ENCODE measurements around the gene ANTXR1. TPM values are rescaled to one million over a fixed set of nuclear protein-coding genes. Genes with fewer than 3 reads are reported as not detected.
A peak's percentile ranks its signal among the peaks of the same experiment; 100 is the strongest.

Gene ANTXR1
- total RNA-seq, 2 donors from 2014 or later, result 48.3 to 54.5 TPM

- WGBS, 2 experiments (ENCODE audit: insufficient coverage in 1 of 2, insufficient read length in 1 of 2), result 67 to 70% methylated on average over 7 to 8 of the region's 8 CpGs
- Histone ChIP-seq H3K9me3 (ENCODE audit: control insufficient read depth, low read length) (no peaks in the 10 kb centered on the region), H3K27me3 (ENCODE audit: control insufficient read depth, insufficient read depth, low read length, poor library complexity, severe bottlenecking) (no peaks in the 10 kb centered on the region), H3K27ac (ENCODE audit: low read depth, low read length) (no peak overlapping the region), H3K9ac (ENCODE audit: extremely low read depth, low read length, poor library complexity, severe bottlenecking) (no peak overlapping the region), H3K4me1 (ENCODE audit: control insufficient read depth, insufficient read depth, low read length) (no peaks in the 10 kb centered on the region), H3K4me3 (ENCODE audit: low read length) (no peak overlapping the region), H3K36me3 (ENCODE audit: control insufficient read depth, insufficient read depth, low read length) (no peaks in the 10 kb centered on the region)
- Mint-ChIP-seq H3K27ac (no peak overlapping the region), H3K4me1 (peaks cover 12% of the 10 kb centered on the region), H3K9me3 (no peaks in the 10 kb centered on the region), H3K27me3 (ENCODE audit: insufficient read depth) (peaks cover 21% of the 10 kb centered on the region), H3K4me3 (no peak overlapping the region), H3K36me3 (ENCODE audit: low read depth) (no peaks in the 10 kb centered on the region)
- DNase-seq, result no peak
- TF ChIP-seq CTCF (conservative IDR thresholded peaks at IDR 0.05), result no peak
These were observed 2.4 kb upstream of the ANTXR1 start for GRCh38 chr2:69010437-69011194.

DNA sequence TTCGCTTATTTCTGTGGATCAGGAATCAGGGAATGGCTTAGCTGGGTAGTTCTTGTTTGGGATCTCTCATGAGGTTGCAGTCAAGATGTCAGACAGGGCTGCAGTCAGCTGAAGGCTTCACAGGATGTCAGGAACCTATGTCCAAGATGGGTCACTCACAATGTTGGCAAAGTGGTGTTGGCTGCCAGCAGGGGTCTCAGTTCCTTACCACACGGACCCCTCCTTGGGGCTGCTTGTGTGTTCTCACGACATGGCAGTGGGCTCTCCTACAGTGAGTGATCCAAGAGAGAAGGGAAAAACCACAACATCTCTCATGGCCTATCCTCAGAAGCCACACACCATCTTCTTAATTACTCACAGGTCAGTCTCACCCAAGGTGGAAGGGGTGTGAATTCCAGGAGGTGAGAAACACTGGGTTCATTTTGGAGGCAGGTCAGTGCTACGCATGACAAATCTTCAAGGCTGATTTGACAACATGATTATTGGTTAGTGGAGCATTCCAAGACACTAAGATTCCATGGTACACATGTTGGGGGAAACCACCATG, 1.3 kb upstream of the ANTXR1 start:
- Mint-ChIP-seq H3K27me3 (ENCODE audit: insufficient read depth) (peaks cover 19% of the 10 kb centered on the region), H3K4me3 (peak overlapping the region; percentile 87)

More for the DNA sequence above, 1.3 kb upstream of the ANTXR1 start:
- H3K4me3 ChIP-seq (ENCODE audit: low read length), result no peak overlapping the region
- no peaks in the 10 kb centered on the region for H3K4me1 ChIP-seq (ENCODE audit: control insufficient read depth, insufficient read depth, low read length)
- DNase-seq, result peak; percentile 60
- H3K9ac ChIP-seq (ENCODE audit: extremely low read depth, low read length, poor library complexity, severe bottlenecking), result no peak overlapping the region
- Mint-ChIP-seq H3K27ac (no peak overlapping the region), H3K36me3 (ENCODE audit: low read depth) (no peaks in the 10 kb centered on the region), H3K4me1 (peaks cover 12% of the 10 kb centered on the region), H3K9me3 (no peaks in the 10 kb centered on the region)
- H3K27ac ChIP-seq (ENCODE audit: low read depth, low read length), result no peak overlapping the region
- WGBS, 2 experiments (ENCODE audit: insufficient coverage in 1 of 2, insufficient read length in 1 of 2), result 78 to 93% methylated on average over 2 to 4 of the region's 4 CpGs
- no peaks in the 10 kb centered on the region for H3K36me3 ChIP-seq (ENCODE audit: control insufficient read depth, insufficient read depth, low read length)
- peak; percentile 50 for TF ChIP-seq CTCF (conservative IDR thresholded peaks at IDR 0.05)
- H3K9me3 ChIP-seq (ENCODE audit: control insufficient read depth, low read length), result no peaks in the 10 kb centered on the region
- no peaks in the 10 kb centered on the region for H3K27me3 ChIP-seq (ENCODE audit: control insufficient read depth, insufficient read depth, low read length, poor library complexity, severe bottlenecking)
